GM21576 (cell line): Measurements from ENCODE around the gene HELB.

Experiments used
- ATAC-seq: cut with Tn5 transposase; IDR thresholded peaks from one replicate; pipeline ENCODE4 v1.9.1; 2021; ENCODE audit warnings: mild to moderate bottlenecking, moderate library complexity; ENCODE audit not compliant: unreplicated experiment

The HELB gene

DNA sequence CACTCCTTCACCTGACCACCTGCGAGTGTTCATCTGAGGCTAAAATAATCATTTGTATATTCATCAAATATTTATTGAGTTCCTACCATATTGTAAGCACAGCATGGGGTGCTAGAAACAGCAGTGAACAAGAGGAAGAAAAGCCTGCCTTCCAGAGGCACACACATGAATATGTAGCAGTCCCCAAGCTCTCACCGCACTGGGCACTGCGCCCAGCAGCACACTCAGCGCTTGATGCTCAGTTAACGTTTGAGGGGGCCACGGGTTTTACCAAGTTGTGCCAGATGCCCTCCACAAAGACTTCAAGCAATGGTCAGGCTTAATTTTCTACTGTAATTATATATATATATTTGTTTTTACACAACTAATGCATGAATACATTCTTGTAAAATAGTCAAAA is 52.0 kb downstream of the HELB start:
- no peak for ATAC-seq

DNA sequence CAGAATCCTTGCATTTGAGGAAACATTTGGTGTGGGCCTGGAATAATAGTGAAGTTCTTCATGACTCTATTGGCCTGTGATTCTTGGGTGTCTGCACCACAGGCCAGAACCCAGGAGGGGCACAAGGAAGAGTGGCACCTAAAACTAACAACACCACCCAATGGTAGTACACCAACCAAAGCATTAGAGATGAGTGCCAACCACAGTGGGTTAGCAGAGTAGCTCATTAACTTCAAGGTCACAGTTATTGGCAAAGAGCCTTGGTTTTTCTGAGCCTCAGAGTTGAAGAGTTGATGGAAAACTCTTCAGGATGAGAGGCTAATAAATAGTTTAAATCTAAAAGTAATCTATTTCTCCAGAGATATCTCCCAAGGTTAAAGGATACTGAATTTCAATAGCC is 57.0 kb downstream of the HELB start:
- ATAC-seq: no peak

DNA sequence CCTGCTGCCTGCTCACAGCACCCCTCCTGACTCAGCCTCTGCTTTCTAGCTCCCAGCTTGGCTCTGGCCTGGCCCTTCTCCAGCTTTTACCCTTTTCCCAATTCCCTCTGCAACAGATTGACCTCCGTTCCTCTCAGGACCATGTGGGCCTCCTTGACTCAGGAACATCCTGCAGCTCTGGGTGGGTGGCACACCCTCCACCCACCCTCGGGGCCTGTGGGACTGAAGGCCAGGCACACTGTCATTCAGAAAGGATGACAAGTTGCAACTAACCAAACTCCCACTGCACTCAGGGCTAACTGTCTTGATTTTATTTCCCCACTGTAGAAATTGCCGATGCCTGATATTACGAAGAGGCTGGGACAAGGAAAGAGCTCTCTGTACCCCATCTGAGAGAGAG is 59.4 kb downstream of the HELB start:
- ATAC-seq: no peak

DNA sequence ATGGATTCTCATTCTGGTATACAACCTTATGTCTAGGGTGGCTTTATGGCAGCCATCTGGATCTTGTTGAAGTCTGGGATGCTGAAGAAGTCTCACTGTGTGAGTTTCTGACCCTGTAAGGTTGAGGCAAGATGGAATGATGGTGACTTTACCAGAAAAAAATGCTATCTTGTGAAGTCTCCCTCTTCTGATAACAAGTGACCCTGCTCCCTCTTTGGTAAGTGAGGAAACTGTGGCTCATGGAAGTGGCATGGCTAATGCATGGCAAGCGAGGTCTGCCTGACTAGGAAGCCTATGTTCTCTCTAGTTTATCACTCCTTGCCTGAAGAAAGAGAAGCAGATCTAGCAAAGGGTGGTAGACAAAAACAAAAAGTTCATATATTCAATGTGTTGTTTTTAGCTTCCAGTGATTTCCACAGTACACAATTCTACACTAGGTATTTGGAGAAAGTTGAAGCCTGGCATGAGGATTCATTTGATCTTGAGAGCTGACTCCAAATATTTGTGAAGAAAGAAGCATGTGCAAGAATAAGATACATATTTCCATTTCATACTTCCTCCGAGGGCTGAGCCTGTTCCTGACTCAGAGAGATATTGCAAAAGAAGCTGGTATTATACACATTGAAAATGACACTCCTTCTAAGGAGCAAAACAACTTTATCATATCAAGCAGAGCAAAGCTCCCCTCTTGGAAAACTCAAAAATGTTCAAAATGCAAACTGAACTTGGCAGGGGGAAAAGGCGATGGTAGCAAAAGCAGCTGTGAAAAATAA is 63.6 kb downstream of the HELB start:
- no peak for ATAC-seq

DNA sequence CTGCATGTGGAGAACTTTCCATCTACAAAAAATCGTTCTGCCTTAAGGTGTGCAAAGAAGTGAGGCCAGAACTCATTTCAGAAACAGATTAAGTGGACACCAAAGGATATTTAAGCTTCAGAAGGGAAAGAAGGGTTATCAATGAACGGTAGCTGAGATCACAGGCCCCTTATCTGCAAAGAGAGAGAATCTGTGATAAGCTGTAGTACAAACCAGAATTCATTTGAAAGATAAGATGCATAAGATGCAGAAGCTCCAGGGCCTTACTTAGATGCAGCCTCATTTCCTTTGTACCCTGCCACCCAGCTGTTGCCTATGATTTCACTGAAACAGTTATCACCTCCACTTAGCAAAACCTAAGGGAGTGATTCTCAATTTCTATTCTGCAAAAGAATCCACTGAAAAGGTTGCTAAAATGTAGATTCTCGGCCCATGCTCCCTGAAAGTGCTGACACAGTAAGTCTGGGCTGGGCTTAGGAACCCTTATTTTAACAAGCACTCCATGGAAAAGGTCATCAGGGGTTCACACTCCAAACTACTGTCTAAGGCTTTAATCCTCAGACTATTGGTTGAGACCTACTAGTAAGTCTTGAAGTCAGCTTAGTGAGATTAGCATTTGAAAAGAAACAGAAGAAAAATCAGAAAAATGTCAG is 64.8 kb downstream of the HELB start:
- ATAC-seq: no peak

DNA sequence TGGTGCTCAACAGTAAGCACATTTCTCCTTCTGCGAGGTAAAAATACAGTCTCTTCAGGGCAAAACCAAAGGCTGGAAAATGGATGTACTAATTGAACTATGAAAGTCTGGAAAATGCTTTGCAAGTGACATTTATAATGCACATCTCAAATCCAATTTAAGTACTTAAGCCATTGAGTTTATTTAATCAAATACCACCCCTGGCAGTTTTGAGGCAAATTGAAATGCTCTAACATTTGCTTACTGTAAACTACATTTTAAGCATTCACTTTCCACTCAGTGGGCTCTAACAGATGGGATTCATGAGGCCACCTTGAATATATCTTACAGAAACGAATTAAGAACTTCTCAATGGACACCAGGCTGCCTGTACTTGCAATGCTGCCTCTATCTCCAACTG is 69.7 kb downstream of the HELB start:
- ATAC-seq: no peak

DNA sequence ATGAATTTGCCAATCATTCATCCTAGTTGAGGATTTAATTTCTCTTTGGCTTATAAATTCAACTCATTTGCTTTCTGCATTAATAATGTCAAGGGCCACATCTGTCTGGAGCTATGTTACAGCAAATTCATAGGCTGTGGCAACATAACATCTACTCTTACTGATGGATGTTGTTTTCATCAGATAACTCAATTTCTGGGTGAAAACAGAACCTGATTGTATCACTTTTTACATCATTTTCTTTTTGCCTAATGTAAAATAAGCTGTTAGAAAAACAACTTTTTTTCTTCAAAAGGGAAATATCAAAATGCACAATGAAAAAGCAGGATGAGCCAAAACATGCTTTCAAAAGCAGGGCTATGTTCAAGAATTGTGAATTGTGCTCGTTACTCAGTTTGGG is 73.3 kb downstream of the HELB start:
- no peak for ATAC-seq

DNA sequence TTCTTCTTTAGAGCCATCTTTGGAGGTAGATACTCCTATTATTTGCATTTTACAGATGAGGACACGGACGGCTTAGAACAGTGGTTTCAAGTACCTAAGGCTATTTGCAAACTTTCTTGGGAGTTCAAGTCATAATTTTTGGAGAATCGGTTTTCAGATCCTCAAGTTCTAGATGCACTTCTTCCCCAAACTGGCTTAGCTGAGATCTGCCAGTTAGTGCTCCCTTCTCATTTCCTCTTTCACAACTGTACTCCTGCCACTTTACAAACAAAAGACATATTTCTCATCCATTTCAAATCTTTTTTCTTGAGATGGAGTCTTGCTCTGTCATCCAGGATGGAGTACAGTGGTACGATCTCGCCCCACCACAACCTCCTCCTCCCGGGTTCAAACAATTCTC is 77.3 kb downstream of the HELB start:
- no peak for ATAC-seq

DNA sequence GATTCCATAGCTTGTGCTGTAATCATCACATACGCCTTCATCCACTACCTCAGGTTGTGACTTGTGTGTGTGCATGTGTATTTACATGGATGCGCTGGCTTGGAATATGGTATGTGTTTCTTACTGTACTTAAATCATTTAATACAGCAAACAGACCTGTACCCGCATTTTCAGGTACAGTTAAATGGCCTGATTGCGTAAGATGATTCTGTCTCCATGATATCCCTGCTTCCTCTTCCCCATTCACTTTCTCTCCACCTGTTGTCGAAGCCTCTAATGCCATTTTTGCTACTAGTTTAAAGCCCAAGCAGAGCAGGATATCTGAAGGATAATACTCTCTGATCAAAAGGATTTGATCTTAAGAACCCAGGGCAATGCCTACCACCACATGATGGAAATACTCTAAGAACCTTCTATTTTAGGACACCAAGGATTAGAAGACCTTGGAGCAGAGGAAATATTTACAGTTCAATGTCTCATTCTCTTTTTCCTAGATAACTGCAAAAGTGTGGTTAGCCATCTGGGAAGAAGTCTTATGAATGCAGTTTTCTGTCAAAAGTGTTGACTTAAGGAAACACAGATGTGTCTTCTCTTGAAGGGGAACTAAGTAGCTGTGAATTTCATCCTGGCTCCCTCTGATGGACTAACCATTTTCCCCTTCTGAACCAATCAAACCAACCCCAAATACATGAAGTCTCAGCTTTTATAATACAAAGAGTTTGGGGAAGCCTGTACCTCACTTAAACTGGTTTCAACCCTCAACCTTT is 78.7 kb downstream of the HELB start:
- no peak for ATAC-seq

DNA sequence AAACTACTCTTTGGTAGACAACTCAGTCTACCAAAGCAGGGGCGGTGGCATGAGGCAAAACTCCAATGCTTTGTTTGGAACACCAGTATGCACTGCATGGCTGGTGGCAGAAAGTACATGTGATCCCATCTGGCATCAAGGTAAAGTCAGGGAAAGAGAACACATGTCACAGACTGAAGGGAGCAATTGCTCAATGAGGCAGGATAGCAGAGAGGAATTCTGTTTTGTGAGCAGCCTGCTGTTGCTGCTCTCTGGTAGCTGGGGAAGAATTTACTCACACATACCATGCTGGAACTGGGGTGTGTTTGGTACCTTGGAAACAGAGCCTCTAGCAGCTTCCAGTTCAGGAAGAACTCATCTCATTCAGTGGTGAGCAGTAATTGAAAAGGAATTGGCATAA is 84.8 kb downstream of the HELB start:
- no peak for ATAC-seq
